CD14-positive monocyte (primary cell): ENCODE results near the gene RGN. TPM values are rescaled to one million over a fixed set of nuclear protein-coding genes. Genes with fewer than 3 reads are reported as not detected.

Source experiments
- DNase-seq, 3 donors: peaks; one replicate each; pipeline ENCODE4 v3.0.0-alpha.2; 2011 to 2022
- H2AFZ ChIP-seq: 2 replicates; pipeline ENCODE4 v1.6.0; 2012; ENCODE audit warnings: mild to moderate bottlenecking, low read depth, low read length, inconsistent platforms; ENCODE audit not compliant: insufficient read depth, poor library complexity, severe bottlenecking
- H3K27ac ChIP-seq, 2 donors: 1 replicate in 1 of 2; 2 replicates in 1 of 2; pipeline ENCODE4 v1.5.1; 2012 to 2013; ENCODE audit warnings: low read length in 2 of 2, control low read depth in 1 of 2, inconsistent platforms in 1 of 2, low read depth in 1 of 2, mild to moderate bottlenecking in 1 of 2
- H3K27me3 ChIP-seq, 2 donors: one replicate each; pipeline versions ENCODE4 v1.6.0 to v1.6.1; 2011 to 2013; ENCODE audit warnings: low read length in 2 of 2; ENCODE audit not compliant: control insufficient read depth in 2 of 2, insufficient read depth in 2 of 2
- H3K36me3 ChIP-seq, 2 donors: replicated peaks in 1 of 2; 1 replicate in 1 of 2; 2 replicates in 1 of 2; pipeline versions ENCODE4 v1.5.1 to v1.6.1; 2012 to 2013; ENCODE audit warnings: low read length in 2 of 2, control low read depth in 1 of 2, inconsistent platforms in 1 of 2, mild to moderate bottlenecking in 1 of 2; ENCODE audit not compliant: insufficient read depth in 2 of 2, control insufficient read depth in 1 of 2
- H3K4me1 ChIP-seq, 2 donors: 1 replicate in 1 of 2; 2 replicates in 1 of 2; pipeline versions ENCODE4 v1.5.1 to v1.6.1; 2012 to 2013; ENCODE audit warnings: low read length in 2 of 2, control low read depth in 1 of 2, inconsistent platforms in 1 of 2, mild to moderate bottlenecking in 1 of 2, moderate library complexity in 1 of 2; ENCODE audit not compliant: insufficient read depth in 2 of 2, control insufficient read depth in 1 of 2
- H3K4me2 ChIP-seq: replicated peaks from 2 replicates; pipeline ENCODE3; 2012; ENCODE audit warnings: low read length, moderate library complexity, mild to moderate bottlenecking; ENCODE audit not compliant: poor library complexity, severe bottlenecking; ENCODE audit errors: extremely low read depth
- H3K4me3 ChIP-seq, 3 experiments: fragments of 200-600 bp in 1 of 3; sonication (generic) in 1 of 3; replicated peaks in 1 of 3; 1 replicate in 2 of 3; 2 replicates in 1 of 3; pipeline ENCODE4 v1.5.1; 2011 to 2013; ENCODE audit warnings: low read length in 3 of 3, mild to moderate bottlenecking in 3 of 3, control low read depth in 2 of 3, low read depth in 2 of 3, inconsistent platforms in 1 of 3, moderate library complexity in 1 of 3
- H3K79me2 ChIP-seq: 2 replicates; pipeline ENCODE4 v1.6.0; 2012; ENCODE audit warnings: mild to moderate bottlenecking, control low read depth, inconsistent platforms, low read length, moderate library complexity; ENCODE audit not compliant: insufficient read depth
- H3K9ac ChIP-seq: 2 replicates; pipeline ENCODE4 v1.6.0; 2017; ENCODE audit warnings: low read length, mild to moderate bottlenecking; ENCODE audit not compliant: insufficient read depth, poor library complexity, severe bottlenecking
- H3K9me3 ChIP-seq, 2 donors: replicated peaks in 1 of 2; 1 replicate in 1 of 2; 2 replicates in 1 of 2; pipeline versions ENCODE4 v1.5.1 to v1.6.1; 2012 to 2013; ENCODE audit warnings: low read length in 2 of 2, control low read depth in 1 of 2; ENCODE audit not compliant: control insufficient read depth in 1 of 2, insufficient read depth in 1 of 2
- H4K20me1 ChIP-seq: 2 replicates; pipeline ENCODE4 v1.6.0; 2012; ENCODE audit warnings: mild to moderate bottlenecking, low read length, control low read depth, moderate library complexity; ENCODE audit not compliant: insufficient read depth
- H3K27ac Mint-ChIP-seq, 7 donors: one replicate each; pipeline ENCODE4 v1.8.0; 2020; ENCODE audit warnings: mild to moderate bottlenecking in 7 of 7, mixed read lengths in 7 of 7, moderate library complexity in 6 of 7, inconsistent platforms in 2 of 7
- H3K27me3 Mint-ChIP-seq, 3 donors: one replicate each; pipeline ENCODE4 v1.8.0; 2021 to 2022; ENCODE audit warnings: low read depth in 3 of 3, mild to moderate bottlenecking in 3 of 3, mixed read lengths in 3 of 3, moderate library complexity in 3 of 3, inconsistent platforms in 1 of 3
- H3K36me3 Mint-ChIP-seq, 2 donors: one replicate each; pipeline ENCODE4 v1.8.0; 2020; ENCODE audit warnings: mixed read lengths in 2 of 2, inconsistent platforms in 1 of 2, mild to moderate bottlenecking in 1 of 2
- H3K4me1 Mint-ChIP-seq: one replicate; pipeline ENCODE4 v1.8.0; 2020; ENCODE audit warnings: mild to moderate bottlenecking, mixed read lengths
- H3K4me3 Mint-ChIP-seq, 2 donors: one replicate each; pipeline ENCODE4 v1.8.0; 2020; ENCODE audit warnings: mild to moderate bottlenecking in 2 of 2, mixed read lengths in 2 of 2, moderate library complexity in 1 of 2
- H3K9me3 Mint-ChIP-seq, 7 donors: one replicate each; pipeline ENCODE4 v1.8.0; 2020 to 2022; ENCODE audit warnings: mixed read lengths in 7 of 7, mild to moderate bottlenecking in 6 of 7, moderate library complexity in 6 of 7, inconsistent platforms in 2 of 7
- WGBS: methylation state at CpG from one replicate; pipeline ENCODE4 v1.1.5; 2013; ENCODE audit warnings: missing lambda C conversion rate; ENCODE audit not compliant: insufficient coverage; 5-methylcytosine and 5-hydroxymethylcytosine counted together
- intact Hi-C, 2 donors: fragments of 100-400 bp; cut with micrococcal nuclease; formaldehyde crosslinking; loops; one replicate each; pipeline versions ENCODE4 v1.15.0 to v1.15.1; 2023
- polyA plus RNA-seq, 3 donors: library from polyadenylated mRNA; depleted of rRNA in 1 of 3; unstranded in 2 of 3; stranded (reverse) in 1 of 3; fragments of 300-500 nt in 2 of 3; fragments of >200 nt in 1 of 3; fragmentation: Illumina TruSeq in 2 of 3; gene quantifications; 1 replicate in 2 of 3; 2 replicates in 1 of 3; pipeline ENCODE4 v1.2.3, GENCODE V29; 2012 to 2021
- TF ChIP-seq, protein P1 (sequence below): fragments of 200-600 bp; IDR thresholded peaks from one replicate; pipeline ENCODE4 v1.8.0; 2022; ENCODE audit warnings: antibody characterized with exemption, mild to moderate bottlenecking

RGN gene
- polyA plus RNA-seq, 3 donors = not detected

DNA sequence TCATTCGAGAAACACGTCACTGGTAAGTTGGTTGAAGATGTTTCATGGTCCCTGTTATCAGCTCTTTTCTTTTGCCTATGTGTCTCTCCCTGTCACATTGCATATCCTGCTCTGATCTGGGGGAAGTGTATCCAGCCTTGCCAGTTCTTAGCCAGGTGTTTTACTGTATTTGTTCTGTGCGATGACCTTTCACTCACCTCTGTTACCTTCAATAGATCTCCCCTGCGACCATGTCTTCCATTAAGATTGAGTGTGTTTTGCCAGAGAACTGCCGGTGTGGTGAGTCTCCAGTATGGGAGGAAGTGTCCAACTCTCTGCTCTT lies 2.6 kb downstream of the RGN start:
- H3K4me1 Mint-ChIP-seq = no peaks in the 10 kb centered on the region
- H3K27me3 Mint-ChIP-seq = peaks cover 2 to 27% (median 2%) of the 10 kb centered on the region in 3 donors
- no peaks in the 10 kb centered on the region for H4K20me1 ChIP-seq
- no peak for DNase-seq
- H3K4me1 ChIP-seq = no peaks in the 10 kb centered on the region
- no CpG with 5 or more reads among the region's 5 CpGs for WGBS
- H3K4me3 Mint-ChIP-seq = no peak overlapping the region
- H3K9me3 Mint-ChIP-seq = peaks cover 0 to 2% (median 0%) of the 10 kb centered on the region in 7 donors
- H3K9me3 ChIP-seq = no peaks in the 10 kb centered on the region
- TF ChIP-seq, protein P1, sequence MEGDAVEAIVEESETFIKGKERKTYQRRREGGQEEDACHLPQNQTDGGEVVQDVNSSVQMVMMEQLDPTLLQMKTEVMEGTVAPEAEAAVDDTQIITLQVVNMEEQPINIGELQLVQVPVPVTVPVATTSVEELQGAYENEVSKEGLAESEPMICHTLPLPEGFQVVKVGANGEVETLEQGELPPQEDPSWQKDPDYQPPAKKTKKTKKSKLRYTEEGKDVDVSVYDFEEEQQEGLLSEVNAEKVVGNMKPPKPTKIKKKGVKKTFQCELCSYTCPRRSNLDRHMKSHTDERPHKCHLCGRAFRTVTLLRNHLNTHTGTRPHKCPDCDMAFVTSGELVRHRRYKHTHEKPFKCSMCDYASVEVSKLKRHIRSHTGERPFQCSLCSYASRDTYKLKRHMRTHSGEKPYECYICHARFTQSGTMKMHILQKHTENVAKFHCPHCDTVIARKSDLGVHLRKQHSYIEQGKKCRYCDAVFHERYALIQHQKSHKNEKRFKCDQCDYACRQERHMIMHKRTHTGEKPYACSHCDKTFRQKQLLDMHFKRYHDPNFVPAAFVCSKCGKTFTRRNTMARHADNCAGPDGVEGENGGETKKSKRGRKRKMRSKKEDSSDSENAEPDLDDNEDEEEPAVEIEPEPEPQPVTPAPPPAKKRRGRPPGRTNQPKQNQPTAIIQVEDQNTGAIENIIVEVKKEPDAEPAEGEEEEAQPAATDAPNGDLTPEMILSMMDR = no peak
- H3K27ac Mint-ChIP-seq = no peak overlapping the region
- H3K36me3 ChIP-seq = no peaks in the 10 kb centered on the region
- H3K4me2 ChIP-seq = no peak overlapping the region
- H3K36me3 Mint-ChIP-seq = no peaks in the 10 kb centered on the region
- H3K27ac ChIP-seq = no peak overlapping the region
- no peaks in the 10 kb centered on the region for H3K79me2 ChIP-seq
- intact Hi-C loops = no loop called here
- no peak overlapping the region for H3K9ac ChIP-seq
- no peaks in the 10 kb centered on the region for H3K27me3 ChIP-seq
- H2AFZ ChIP-seq = no peak overlapping the region
- H3K4me3 ChIP-seq = no peak overlapping the region

DNA sequence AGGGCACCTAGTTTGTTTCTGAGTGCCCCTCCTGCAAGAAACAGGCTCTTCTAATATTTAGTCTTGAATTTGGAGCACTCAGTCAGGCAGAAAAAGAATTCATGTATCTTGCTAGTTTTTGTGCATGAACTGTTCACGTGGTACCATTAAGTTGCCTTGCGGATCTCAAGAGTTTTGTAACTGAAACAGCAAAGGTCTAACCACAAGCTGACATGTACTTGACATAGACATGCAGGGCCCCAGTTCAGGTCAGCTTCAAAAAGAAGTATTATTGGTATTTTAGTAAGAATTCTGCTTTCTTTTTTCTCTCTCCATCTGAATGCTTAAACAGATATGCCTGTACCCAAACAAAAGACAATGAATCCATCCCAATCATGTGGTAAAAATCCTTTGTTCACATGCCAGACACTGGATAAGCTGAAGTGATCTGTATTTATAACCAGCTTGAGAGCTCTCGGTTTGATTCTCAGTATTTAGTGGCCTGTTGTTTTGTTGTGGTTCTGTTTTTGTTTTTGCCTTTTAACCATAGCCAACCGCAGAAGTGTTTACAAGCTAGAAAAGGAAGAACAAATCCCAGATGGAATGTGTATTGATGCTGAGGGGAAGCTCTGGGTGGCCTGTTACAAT lies 13.0 kb downstream of the RGN start:
- Mint-ChIP-seq H3K9me3 (peaks cover 0 to 1% (median 0%) of the 10 kb centered on the region in 7 donors), H3K27ac (no peak overlapping the region), H3K4me1 (peaks cover 2% of the 10 kb centered on the region), H3K36me3 (no peaks in the 10 kb centered on the region), H3K4me3 (no peak overlapping the region), H3K27me3 (peaks cover 0 to 28% (median 0%) of the 10 kb centered on the region in 3 donors)
- intact Hi-C loops = no loop called here
- no peak overlapping the region for H3K27ac ChIP-seq
- no peak overlapping the region for H3K9ac ChIP-seq
- TF ChIP-seq, protein P1 = no peak
- no peak overlapping the region for H3K4me2 ChIP-seq
- peaks cover 0 to 2% of the 10 kb centered on the region in 2 donors for H3K27me3 ChIP-seq
- H3K4me1 ChIP-seq = no peaks in the 10 kb centered on the region
- no peak for DNase-seq
- H2AFZ ChIP-seq = no peak overlapping the region
- no peaks in the 10 kb centered on the region for H4K20me1 ChIP-seq
- no peak overlapping the region for H3K4me3 ChIP-seq
- 0% methylated on average over 1 of the region's 4 CpGs for WGBS
- no peaks in the 10 kb centered on the region for H3K79me2 ChIP-seq
- H3K9me3 ChIP-seq = no peaks in the 10 kb centered on the region
- H3K36me3 ChIP-seq = no peaks in the 10 kb centered on the region
